Measurements from ENCODE around the gene SAP30L. TPM values are rescaled to one million over a fixed set of nuclear protein-coding genes. Genes with fewer than 3 reads are reported as not detected.

The SAP30L gene, protein sequence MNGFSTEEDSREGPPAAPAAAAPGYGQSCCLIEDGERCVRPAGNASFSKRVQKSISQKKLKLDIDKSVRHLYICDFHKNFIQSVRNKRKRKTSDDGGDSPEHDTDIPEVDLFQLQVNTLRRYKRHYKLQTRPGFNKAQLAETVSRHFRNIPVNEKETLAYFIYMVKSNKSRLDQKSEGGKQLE
- total RNA-seq = 10 to 100 TPM; 26.3 to 47.1 (median 33.1) TPM

DNA sequence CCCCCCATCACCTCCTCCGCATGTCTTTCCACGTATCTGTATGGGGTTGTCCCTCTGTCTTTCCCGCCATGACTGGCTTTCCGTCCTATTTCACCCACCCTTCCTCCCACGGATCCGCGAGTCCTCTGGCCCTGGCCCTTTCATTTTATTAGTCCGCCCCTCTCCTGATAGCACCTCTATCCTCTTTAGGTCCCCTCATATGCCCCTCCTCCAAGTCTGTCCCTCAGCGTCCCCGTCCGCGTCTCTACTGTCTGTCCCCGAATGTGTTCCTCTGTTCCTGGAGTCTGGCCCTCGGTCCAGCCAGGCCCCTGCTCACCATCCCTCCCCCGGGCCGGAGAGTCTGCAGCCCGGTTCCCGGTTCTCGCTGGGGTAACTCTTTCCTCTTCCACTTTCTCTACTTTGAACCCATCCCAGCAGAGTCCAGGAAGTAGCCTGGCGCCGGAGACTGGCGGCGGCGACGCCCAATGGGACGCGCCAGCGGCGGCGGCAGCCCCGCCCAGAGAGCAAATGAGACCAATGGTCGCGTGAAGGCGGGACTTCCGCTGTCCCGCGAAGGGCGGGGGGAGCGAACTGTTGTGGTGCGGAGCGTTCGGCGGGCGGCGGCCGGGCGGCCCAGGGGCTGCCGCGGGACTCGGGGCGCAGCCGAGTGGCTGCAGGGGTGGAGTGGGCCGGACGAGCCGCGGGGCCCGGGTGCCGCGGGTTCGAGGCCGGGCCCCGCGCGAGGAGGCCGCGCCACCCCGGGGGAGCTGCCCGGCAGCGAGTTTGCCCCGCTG is at the start of gene SAP30L:
TSS of gene SAP30L (plus strand) at position 576 of the 773 bp plus-strand sequence. CDS start 608 bp downstream, outside the sequence.
- intact Hi-C loops (cut with DNase I; ENCODE audit: low total_unique reads) (no loop called here), in situ Hi-C loops (cut with MboI; ENCODE audit: low pct_ligation_motif_present in 1 of 4, low pct_unique_long_range_greater_than_20kb in 1 of 4, low sequenced_read_pairs in 3 of 4) (no loop called here)
- H3K27me3 ChIP-seq = no peaks in the 10 kb centered on the region
- H3K27ac ChIP-seq = peak within 1 kb of the TSS; percentile 87 to 96 (median 94)
- DNase-seq = peak; percentile 97
- H3K4me1 ChIP-seq = peaks cover 14 to 37% (median 32%) of the 10 kb centered on the region in 4 donors
- H3K9me3 ChIP-seq = no peaks in the 10 kb centered on the region
- H3K4me3 ChIP-seq = peak within 1 kb of the TSS; percentile 89 to 97 (median 96)
- WGBS, 2 donors (ENCODE audit: low coverage in 1 of 2) = 0 to 2% methylated on average over 9 to 70 of the region's 70 CpGs
- TF ChIP-seq POLR2AphosphoS5 (IDR thresholded peaks at IDR 0.05) (peak; percentile 91 to 94 (median 93)), POLR2A (IDR thresholded peaks at IDR 0.05) (peak; percentile 91), EP300 (IDR thresholded peaks at IDR 0.05; ENCODE audit: low read depth) (no peak)
- TF ChIP-seq, protein P1, sequence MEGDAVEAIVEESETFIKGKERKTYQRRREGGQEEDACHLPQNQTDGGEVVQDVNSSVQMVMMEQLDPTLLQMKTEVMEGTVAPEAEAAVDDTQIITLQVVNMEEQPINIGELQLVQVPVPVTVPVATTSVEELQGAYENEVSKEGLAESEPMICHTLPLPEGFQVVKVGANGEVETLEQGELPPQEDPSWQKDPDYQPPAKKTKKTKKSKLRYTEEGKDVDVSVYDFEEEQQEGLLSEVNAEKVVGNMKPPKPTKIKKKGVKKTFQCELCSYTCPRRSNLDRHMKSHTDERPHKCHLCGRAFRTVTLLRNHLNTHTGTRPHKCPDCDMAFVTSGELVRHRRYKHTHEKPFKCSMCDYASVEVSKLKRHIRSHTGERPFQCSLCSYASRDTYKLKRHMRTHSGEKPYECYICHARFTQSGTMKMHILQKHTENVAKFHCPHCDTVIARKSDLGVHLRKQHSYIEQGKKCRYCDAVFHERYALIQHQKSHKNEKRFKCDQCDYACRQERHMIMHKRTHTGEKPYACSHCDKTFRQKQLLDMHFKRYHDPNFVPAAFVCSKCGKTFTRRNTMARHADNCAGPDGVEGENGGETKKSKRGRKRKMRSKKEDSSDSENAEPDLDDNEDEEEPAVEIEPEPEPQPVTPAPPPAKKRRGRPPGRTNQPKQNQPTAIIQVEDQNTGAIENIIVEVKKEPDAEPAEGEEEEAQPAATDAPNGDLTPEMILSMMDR (IDR thresholded peaks at IDR 0.05) = no peak
- H3K36me3 ChIP-seq = peaks cover 0 to 10% (median 0%) of the 10 kb centered on the region in 4 donors

DNA sequence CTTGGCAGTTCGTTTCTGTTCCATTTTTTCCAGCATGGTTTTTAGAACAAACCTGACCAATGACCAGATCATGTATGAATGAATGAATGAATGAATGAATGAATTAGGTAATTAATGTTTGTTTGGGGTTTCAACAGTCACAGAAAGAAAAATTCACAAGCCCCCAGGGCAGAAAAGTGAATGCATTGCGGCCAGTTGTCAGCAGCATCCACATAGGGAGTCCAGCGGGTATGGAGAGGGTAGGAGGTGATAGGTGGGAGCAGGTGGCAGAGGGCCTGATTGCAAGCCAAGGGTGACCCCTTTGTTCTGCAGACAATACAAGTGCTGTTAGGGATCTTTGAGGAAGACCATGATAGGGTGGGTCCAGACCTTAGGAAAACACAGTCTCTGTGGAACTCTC is 49.7 kb upstream of the SAP30L start:
- H3K4me1 ChIP-seq = peaks cover 0 to 19% (median 2%) of the 10 kb centered on the region in 4 donors
- no peaks in the 10 kb centered on the region for H3K9me3 ChIP-seq
- TF ChIP-seq POLR2A (IDR thresholded peaks at IDR 0.05) = no peak
- TF ChIP-seq POLR2AphosphoS5 (IDR thresholded peaks at IDR 0.05) = no peak
- TF ChIP-seq, protein P1 (IDR thresholded peaks at IDR 0.05) = no peak
- TF ChIP-seq EP300 (IDR thresholded peaks at IDR 0.05; ENCODE audit: low read depth) = no peak
- intact Hi-C loops (cut with DNase I; ENCODE audit: low total_unique reads) = no loop called here
- 83 to 100% methylated on average over 2 to 3 of the region's 3 CpGs for WGBS, 2 donors (ENCODE audit: low coverage in 1 of 2)
- H3K36me3 ChIP-seq = no peaks in the 10 kb centered on the region
- no peak overlapping the region for H3K27ac ChIP-seq
- no peak for DNase-seq
- no peak overlapping the region for H3K4me3 ChIP-seq
- H3K27me3 ChIP-seq = no peaks in the 10 kb centered on the region
- in situ Hi-C loops (cut with MboI; ENCODE audit: low pct_ligation_motif_present in 1 of 4, low pct_unique_long_range_greater_than_20kb in 1 of 4, low sequenced_read_pairs in 3 of 4) = loop anchor here in 1 of 4 donors (5.0 kb wide), 1 partner anchor 209 kb away; no protein-coding TSS in a partner anchor

DNA sequence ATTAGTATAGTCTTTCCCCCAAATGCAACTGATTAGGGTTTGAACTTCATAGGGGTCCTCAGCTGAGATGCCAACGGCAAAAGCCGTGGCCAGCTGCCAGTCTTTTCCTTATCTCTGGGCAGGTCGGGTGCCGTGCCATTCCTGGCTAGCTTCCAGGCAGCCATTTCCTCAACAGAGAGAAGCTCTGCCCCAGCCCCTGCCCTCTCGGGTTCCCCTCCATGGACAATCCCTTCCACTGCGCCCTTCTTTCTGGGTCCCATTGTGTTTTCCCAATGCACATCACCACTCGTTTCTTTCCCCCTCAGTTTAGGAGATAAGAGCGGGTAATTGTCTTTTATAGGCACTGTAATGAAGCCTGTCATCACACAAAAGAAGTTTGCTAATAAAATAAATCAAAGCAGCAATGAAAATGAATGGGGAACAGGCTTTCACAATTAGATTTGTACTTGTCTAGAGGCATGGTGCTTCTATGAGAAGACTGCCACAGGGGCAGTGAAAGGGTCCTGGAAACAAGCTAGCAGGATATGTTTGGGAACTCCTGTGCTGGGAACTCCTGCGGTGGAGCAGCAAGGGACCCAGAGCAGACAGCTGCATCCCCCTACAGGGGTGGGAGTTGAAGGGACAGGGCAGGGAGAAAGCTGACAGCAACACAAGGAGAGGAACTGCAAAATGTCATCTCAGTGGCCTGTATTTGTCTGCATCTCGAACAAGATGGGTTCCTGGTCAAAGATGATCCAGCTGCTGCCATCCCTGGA is 48.0 kb upstream of the SAP30L start:
- WGBS, 2 donors (ENCODE audit: low coverage in 1 of 2) = 41 to 56% methylated on average over 6 to 10 of the region's 10 CpGs
- no peak for TF ChIP-seq EP300 (IDR thresholded peaks at IDR 0.05; ENCODE audit: low read depth)
- TF ChIP-seq POLR2AphosphoS5 (IDR thresholded peaks at IDR 0.05) = no peak
- no peak for TF ChIP-seq POLR2A (IDR thresholded peaks at IDR 0.05)
- TF ChIP-seq, protein P1 (IDR thresholded peaks at IDR 0.05) = no peak

More for the DNA sequence above, 48.0 kb upstream of the SAP30L start:
- DNase-seq = peak; percentile 71
- in situ Hi-C loops (cut with MboI; ENCODE audit: low pct_ligation_motif_present in 1 of 4, low pct_unique_long_range_greater_than_20kb in 1 of 4, low sequenced_read_pairs in 3 of 4) = loop anchor here in 1 of 4 donors (5.0 kb wide), 1 partner anchor 211 kb away; no protein-coding TSS in a partner anchor
- no peaks in the 10 kb centered on the region for H3K27me3 ChIP-seq
- H3K4me3 ChIP-seq = no peak overlapping the region
- peaks cover 0 to 19% (median 2%) of the 10 kb centered on the region in 4 donors for H3K4me1 ChIP-seq
- no peaks in the 10 kb centered on the region for H3K9me3 ChIP-seq
- H3K27ac ChIP-seq = no peak overlapping the region
- intact Hi-C loops (cut with DNase I; ENCODE audit: low total_unique reads) = no loop called here
- no peaks in the 10 kb centered on the region for H3K36me3 ChIP-seq

Data from transverse colon (tissue), 4 donors.